ENCODE data around the gene C2CD2.
"Not testable (repeated sequence)": the region's sequence is repeated elsewhere in the genome, so short reads cannot be mapped to it uniquely, and the experiment has no call there.

C2CD2 gene

GRCh38 chr21:41950941-41951351, 2.9 kb downstream of the C2CD2 start:
- Histone ChIP-seq H3K27me3 (replicated peaks; ENCODE audit: control insufficient read depth, insufficient read depth, low read length, poor library complexity, severe bottlenecking) (peaks cover 4% of the 10 kb centered on the region), H3K4me1 (ENCODE audit: control insufficient read depth, insufficient read depth, low read length, poor library complexity, severe bottlenecking) (peaks cover 4% of the 10 kb centered on the region), H3K9me3 (ENCODE audit: control insufficient read depth, low read length) (no peaks in the 10 kb centered on the region), H3K4me3 (ENCODE audit: insufficient read depth, low read depth, low read length, poor library complexity, severe bottlenecking) (no peak overlapping the region), H3K27ac (ENCODE audit: insufficient read depth, low read length, poor library complexity, severe bottlenecking) (no peak overlapping the region), H3K36me3 (ENCODE audit: control insufficient read depth, insufficient read depth, low read length) (no peaks in the 10 kb centered on the region)
- no peak for DNase-seq

- DNase-seq; H3K4me3 ChIP-seq (ENCODE audit: insufficient read depth, low read depth, low read length, poor library complexity, severe bottlenecking); H3K36me3 ChIP-seq (ENCODE audit: control insufficient read depth, insufficient read depth, low read length); H3K9me3 ChIP-seq (ENCODE audit: control insufficient read depth, low read length); H3K4me1 ChIP-seq (ENCODE audit: control insufficient read depth, insufficient read depth, low read length, poor library complexity, severe bottlenecking); H3K27me3 ChIP-seq (replicated peaks; ENCODE audit: control insufficient read depth, insufficient read depth, low read length, poor library complexity, severe bottlenecking); H3K27ac ChIP-seq (ENCODE audit: insufficient read depth, low read length, poor library complexity, severe bottlenecking): not testable (repeated sequence)
Observed at GRCh38 chr21:41949631-41950030, 4.2 kb downstream of the C2CD2 start.

- no peaks in the 10 kb centered on the region for H3K9me3 ChIP-seq (ENCODE audit: control insufficient read depth, low read length)
- H3K4me1 ChIP-seq (ENCODE audit: control insufficient read depth, insufficient read depth, low read length, poor library complexity, severe bottlenecking): no peaks in the 10 kb centered on the region
- no peak overlapping the region for H3K4me3 ChIP-seq (ENCODE audit: insufficient read depth, low read depth, low read length, poor library complexity, severe bottlenecking)
- DNase-seq: no peak
- no peak overlapping the region for H3K27ac ChIP-seq (ENCODE audit: insufficient read depth, low read length, poor library complexity, severe bottlenecking)
- H3K36me3 ChIP-seq (ENCODE audit: control insufficient read depth, insufficient read depth, low read length): no peaks in the 10 kb centered on the region
- no peaks in the 10 kb centered on the region for H3K27me3 ChIP-seq (replicated peaks; ENCODE audit: control insufficient read depth, insufficient read depth, low read length, poor library complexity, severe bottlenecking)
Observed at GRCh38 chr21:41948901-41949300, 4.9 kb downstream of the C2CD2 start.

GRCh38 chr21:41948078-41948895, 5.5 kb downstream of the C2CD2 start:
- no peak for DNase-seq
- H3K9me3 ChIP-seq (ENCODE audit: control insufficient read depth, low read length): no peaks in the 10 kb centered on the region
- H3K4me1 ChIP-seq (ENCODE audit: control insufficient read depth, insufficient read depth, low read length, poor library complexity, severe bottlenecking): no peaks in the 10 kb centered on the region
- no peak overlapping the region for H3K4me3 ChIP-seq (ENCODE audit: insufficient read depth, low read depth, low read length, poor library complexity, severe bottlenecking)
- H3K27me3 ChIP-seq (replicated peaks; ENCODE audit: control insufficient read depth, insufficient read depth, low read length, poor library complexity, severe bottlenecking): no peaks in the 10 kb centered on the region
- no peak overlapping the region for H3K27ac ChIP-seq (ENCODE audit: insufficient read depth, low read length, poor library complexity, severe bottlenecking)
- no peaks in the 10 kb centered on the region for H3K36me3 ChIP-seq (ENCODE audit: control insufficient read depth, insufficient read depth, low read length)

- no peaks in the 10 kb centered on the region for H3K27me3 ChIP-seq (replicated peaks; ENCODE audit: control insufficient read depth, insufficient read depth, low read length, poor library complexity, severe bottlenecking)
- H3K4me1 ChIP-seq (ENCODE audit: control insufficient read depth, insufficient read depth, low read length, poor library complexity, severe bottlenecking): no peaks in the 10 kb centered on the region
- no peak overlapping the region for H3K27ac ChIP-seq (ENCODE audit: insufficient read depth, low read length, poor library complexity, severe bottlenecking)
- no peak overlapping the region for H3K4me3 ChIP-seq (ENCODE audit: insufficient read depth, low read depth, low read length, poor library complexity, severe bottlenecking)
- DNase-seq: no peak
- H3K9me3 ChIP-seq (ENCODE audit: control insufficient read depth, low read length): no peaks in the 10 kb centered on the region
- H3K36me3 ChIP-seq (ENCODE audit: control insufficient read depth, insufficient read depth, low read length): no peaks in the 10 kb centered on the region
Observed at GRCh38 chr21:41945982-41946381, 7.8 kb downstream of the C2CD2 start.

- no peak overlapping the region for H3K4me3 ChIP-seq (ENCODE audit: insufficient read depth, low read depth, low read length, poor library complexity, severe bottlenecking)
- H3K36me3 ChIP-seq (ENCODE audit: control insufficient read depth, insufficient read depth, low read length): no peaks in the 10 kb centered on the region
- H3K27ac ChIP-seq (ENCODE audit: insufficient read depth, low read length, poor library complexity, severe bottlenecking): no peak overlapping the region
- H3K27me3 ChIP-seq (replicated peaks; ENCODE audit: control insufficient read depth, insufficient read depth, low read length, poor library complexity, severe bottlenecking): no peaks in the 10 kb centered on the region
- H3K4me1 ChIP-seq (ENCODE audit: control insufficient read depth, insufficient read depth, low read length, poor library complexity, severe bottlenecking): no peaks in the 10 kb centered on the region
- no peak for DNase-seq
- no peaks in the 10 kb centered on the region for H3K9me3 ChIP-seq (ENCODE audit: control insufficient read depth, low read length)
Observed at GRCh38 chr21:41943851-41944250, 10.0 kb downstream of the C2CD2 start.

- no peaks in the 10 kb centered on the region for H3K4me1 ChIP-seq (ENCODE audit: control insufficient read depth, insufficient read depth, low read length, poor library complexity, severe bottlenecking)
- H3K9me3 ChIP-seq (ENCODE audit: control insufficient read depth, low read length): no peaks in the 10 kb centered on the region
- no peaks in the 10 kb centered on the region for H3K27me3 ChIP-seq (replicated peaks; ENCODE audit: control insufficient read depth, insufficient read depth, low read length, poor library complexity, severe bottlenecking)
- no peaks in the 10 kb centered on the region for H3K36me3 ChIP-seq (ENCODE audit: control insufficient read depth, insufficient read depth, low read length)
- no peak overlapping the region for H3K27ac ChIP-seq (ENCODE audit: insufficient read depth, low read length, poor library complexity, severe bottlenecking)
- H3K4me3 ChIP-seq (ENCODE audit: insufficient read depth, low read depth, low read length, poor library complexity, severe bottlenecking): no peak overlapping the region
- no peak for DNase-seq
Observed at GRCh38 chr21:41942457-41942856, 11.4 kb downstream of the C2CD2 start.

GRCh38 chr21:41941941-41942340, 11.9 kb downstream of the C2CD2 start:
- Histone ChIP-seq H3K9me3 (ENCODE audit: control insufficient read depth, low read length) (no peaks in the 10 kb centered on the region), H3K27me3 (replicated peaks; ENCODE audit: control insufficient read depth, insufficient read depth, low read length, poor library complexity, severe bottlenecking) (no peaks in the 10 kb centered on the region), H3K36me3 (ENCODE audit: control insufficient read depth, insufficient read depth, low read length) (no peaks in the 10 kb centered on the region), H3K4me1 (ENCODE audit: control insufficient read depth, insufficient read depth, low read length, poor library complexity, severe bottlenecking) (no peaks in the 10 kb centered on the region), H3K4me3 (ENCODE audit: insufficient read depth, low read depth, low read length, poor library complexity, severe bottlenecking) (no peak overlapping the region), H3K27ac (ENCODE audit: insufficient read depth, low read length, poor library complexity, severe bottlenecking) (no peak overlapping the region)
- no peak for DNase-seq

GRCh38 chr21:41940431-41940830, 13.4 kb downstream of the C2CD2 start:
- Histone ChIP-seq H3K36me3 (ENCODE audit: control insufficient read depth, insufficient read depth, low read length) (no peaks in the 10 kb centered on the region), H3K27ac (ENCODE audit: insufficient read depth, low read length, poor library complexity, severe bottlenecking) (no peak overlapping the region), H3K4me1 (ENCODE audit: control insufficient read depth, insufficient read depth, low read length, poor library complexity, severe bottlenecking) (no peaks in the 10 kb centered on the region), H3K9me3 (ENCODE audit: control insufficient read depth, low read length) (no peaks in the 10 kb centered on the region), H3K27me3 (replicated peaks; ENCODE audit: control insufficient read depth, insufficient read depth, low read length, poor library complexity, severe bottlenecking) (no peaks in the 10 kb centered on the region), H3K4me3 (ENCODE audit: insufficient read depth, low read depth, low read length, poor library complexity, severe bottlenecking) (no peak overlapping the region)
- no peak for DNase-seq

- no peak for DNase-seq
- Histone ChIP-seq H3K4me1 (ENCODE audit: control insufficient read depth, insufficient read depth, low read length, poor library complexity, severe bottlenecking) (no peaks in the 10 kb centered on the region), H3K4me3 (ENCODE audit: insufficient read depth, low read depth, low read length, poor library complexity, severe bottlenecking) (no peak overlapping the region), H3K9me3 (ENCODE audit: control insufficient read depth, low read length) (no peaks in the 10 kb centered on the region), H3K27me3 (replicated peaks; ENCODE audit: control insufficient read depth, insufficient read depth, low read length, poor library complexity, severe bottlenecking) (no peaks in the 10 kb centered on the region), H3K36me3 (ENCODE audit: control insufficient read depth, insufficient read depth, low read length) (no peaks in the 10 kb centered on the region), H3K27ac (ENCODE audit: insufficient read depth, low read length, poor library complexity, severe bottlenecking) (no peak overlapping the region)
Observed at GRCh38 chr21:41939391-41939790, 14.4 kb downstream of the C2CD2 start.

Data from effector memory CD4-positive, alpha-beta T cell (primary cell).